Stimulated activated naive B cell treated with anti-CD40 and anti-IgM and Interleukin-4, amounts not matched to agents 10 μg/mL and 1 μg/mL and 100 μg/mL, for 72 hours (primary cell): Measurements from ENCODE around the gene DYNLRB1.

Experiments used
- ATAC-seq, 2 donors: fragments of 150-1000 bp; cut with Tn5 transposase; replicated peaks; 2 replicates each; pipeline ENCODE4 v1.10.0; 2021; ENCODE audit warnings: moderate library complexity in 1 of 2
- DNase-seq: peaks from one replicate; pipeline ENCODE4 v3.0.0; 2021
- H3K27ac Mint-ChIP-seq: one replicate; pipeline ENCODE4 v1.8.0; 2022; ENCODE audit warnings: mild to moderate bottlenecking, mixed read lengths
- H3K27me3 Mint-ChIP-seq, 2 donors: one replicate each; pipeline ENCODE4 v1.8.0; 2022; ENCODE audit warnings: mixed read lengths in 2 of 2
- H3K36me3 Mint-ChIP-seq, 2 donors: one replicate each; pipeline ENCODE4 v1.8.0; 2022; ENCODE audit warnings: mixed read lengths in 2 of 2, mild to moderate bottlenecking in 1 of 2
- H3K4me1 Mint-ChIP-seq, 2 donors: one replicate each; pipeline ENCODE4 v1.8.0; 2022; ENCODE audit warnings: mixed read lengths in 2 of 2, mild to moderate bottlenecking in 1 of 2
- H3K4me3 Mint-ChIP-seq, 2 donors: one replicate each; pipeline ENCODE4 v1.8.0; 2022; ENCODE audit warnings: mild to moderate bottlenecking in 2 of 2, mixed read lengths in 2 of 2, moderate library complexity in 1 of 2
- H3K9me3 Mint-ChIP-seq, 2 donors: one replicate each; pipeline ENCODE4 v1.8.0; 2022; ENCODE audit warnings: mixed read lengths in 2 of 2, mild to moderate bottlenecking in 1 of 2

Gene DYNLRB1

GRCh38 chr20:34578521-34578920, 62.3 kb downstream of the DYNLRB1 start:
- H3K4me3 Mint-ChIP-seq: no peak overlapping the region
- peaks cover 28 to 52% of the 10 kb centered on the region in 2 donors for H3K36me3 Mint-ChIP-seq
- ATAC-seq: no peak
- no peak overlapping the region for H3K27ac Mint-ChIP-seq
- H3K4me1 Mint-ChIP-seq: peaks cover 20 to 26% of the 10 kb centered on the region in 2 donors
- DNase-seq: no peak
- peaks cover 8 to 9% of the 10 kb centered on the region in 2 donors for H3K9me3 Mint-ChIP-seq
- no peaks in the 10 kb centered on the region for H3K27me3 Mint-ChIP-seq

- Mint-ChIP-seq H3K27me3 (no peaks in the 10 kb centered on the region), H3K4me1 (peaks cover 20 to 26% of the 10 kb centered on the region in 2 donors), H3K36me3 (peaks cover 29 to 46% of the 10 kb centered on the region in 2 donors), H3K9me3 (peaks cover 8 to 9% of the 10 kb centered on the region in 2 donors), H3K27ac (no peak overlapping the region), H3K4me3 (no peak overlapping the region)
- ATAC-seq: no peak
- DNase-seq: no peak
Measured at GRCh38 chr20:34579191-34579978, 63.2 kb downstream of the DYNLRB1 start.

GRCh38 chr20:34579979-34580940, 64.0 kb downstream of the DYNLRB1 start:
- H3K4me3 Mint-ChIP-seq: peak overlapping the region in 1 of 2 donors; percentile 17
- H3K4me1 Mint-ChIP-seq: peaks cover 20 to 26% of the 10 kb centered on the region in 2 donors
- DNase-seq (peak; percentile 25), ATAC-seq (peak; percentile 81 to 93)
- H3K27me3 Mint-ChIP-seq: no peaks in the 10 kb centered on the region
- peak overlapping the region; percentile 83 for H3K27ac Mint-ChIP-seq
- peaks cover 31 to 43% of the 10 kb centered on the region in 2 donors for H3K36me3 Mint-ChIP-seq
- H3K9me3 Mint-ChIP-seq: peaks cover 8 to 9% of the 10 kb centered on the region in 2 donors

GRCh38 chr20:34581341-34582184, 65.3 kb downstream of the DYNLRB1 start:
- H3K27ac Mint-ChIP-seq: peak overlapping the region; percentile 87
- DNase-seq: peak; percentile 39

GRCh38 chr20:34582221-34582620, 66.0 kb downstream of the DYNLRB1 start:
- Mint-ChIP-seq H3K9me3 (peaks cover 8 to 9% of the 10 kb centered on the region in 2 donors), H3K4me1 (peaks cover 20 to 26% of the 10 kb centered on the region in 2 donors), H3K27me3 (no peaks in the 10 kb centered on the region), H3K36me3 (peaks cover 33 to 42% of the 10 kb centered on the region in 2 donors), H3K4me3 (no peak overlapping the region), H3K27ac (peak overlapping the region; percentile 56)
- ATAC-seq: no peak
- no peak for DNase-seq

More at GRCh38 chr20:34581341-34582184, 65.3 kb downstream of the DYNLRB1 start:
- H3K4me1 Mint-ChIP-seq: peaks cover 20 to 26% of the 10 kb centered on the region in 2 donors
- no peaks in the 10 kb centered on the region for H3K27me3 Mint-ChIP-seq
- peak; percentile 74 to 88 for ATAC-seq
- no peak overlapping the region for H3K4me3 Mint-ChIP-seq
- H3K9me3 Mint-ChIP-seq: peaks cover 8 to 9% of the 10 kb centered on the region in 2 donors
- H3K36me3 Mint-ChIP-seq: peaks cover 33 to 42% of the 10 kb centered on the region in 2 donors

GRCh38 chr20:34582911-34583310, 66.7 kb downstream of the DYNLRB1 start:
- Mint-ChIP-seq H3K36me3 (peaks cover 33 to 47% of the 10 kb centered on the region in 2 donors), H3K9me3 (peaks cover 8 to 9% of the 10 kb centered on the region in 2 donors), H3K4me1 (peaks cover 20 to 26% of the 10 kb centered on the region in 2 donors), H3K27me3 (no peaks in the 10 kb centered on the region), H3K27ac (peak overlapping the region; percentile 56), H3K4me3 (no peak overlapping the region)
- no peak for DNase-seq
- no peak for ATAC-seq

GRCh38 chr20:34583544-34583943, 67.3 kb downstream of the DYNLRB1 start:
- no peak for DNase-seq
- peaks cover 8 to 9% of the 10 kb centered on the region in 2 donors for H3K9me3 Mint-ChIP-seq
- ATAC-seq: no peak
- peaks cover 33 to 47% of the 10 kb centered on the region in 2 donors for H3K36me3 Mint-ChIP-seq
- H3K27ac Mint-ChIP-seq: no peak overlapping the region
- H3K27me3 Mint-ChIP-seq: no peaks in the 10 kb centered on the region
- H3K4me3 Mint-ChIP-seq: no peak overlapping the region
- peaks cover 20 to 26% of the 10 kb centered on the region in 2 donors for H3K4me1 Mint-ChIP-seq

- Mint-ChIP-seq H3K4me1 (peaks cover 15 to 22% of the 10 kb centered on the region in 2 donors), H3K4me3 (no peak overlapping the region), H3K27ac (no peak overlapping the region), H3K36me3 (peaks cover 29 to 40% of the 10 kb centered on the region in 2 donors), H3K9me3 (peaks cover 8 to 9% of the 10 kb centered on the region in 2 donors), H3K27me3 (no peaks in the 10 kb centered on the region)
- ATAC-seq (no peak), DNase-seq (no peak)
Measured at GRCh38 chr20:34585019-34585418, 68.8 kb downstream of the DYNLRB1 start.

GRCh38 chr20:34586488-34587163, 70.4 kb downstream of the DYNLRB1 start:
- no peak overlapping the region for H3K27ac Mint-ChIP-seq
- H3K36me3 Mint-ChIP-seq: peaks cover 13 to 24% of the 10 kb centered on the region in 2 donors
- ATAC-seq (no peak), DNase-seq (no peak)
- no peak overlapping the region for H3K4me3 Mint-ChIP-seq
- H3K4me1 Mint-ChIP-seq: peaks cover 5 to 9% of the 10 kb centered on the region in 2 donors
- H3K9me3 Mint-ChIP-seq: no peaks in the 10 kb centered on the region
- no peaks in the 10 kb centered on the region for H3K27me3 Mint-ChIP-seq
